HepG2 (cell line): ENCODE results near the gene DUS1L. TPM values are rescaled to one million over a fixed set of nuclear protein-coding genes. Genes with fewer than 3 reads are reported as not detected.

Experiments used
- ATF2 ChIP-seq: sonication (generic); formaldehyde crosslinking; IDR thresholded peaks from 2 replicates; pipeline ENCODE4 v1.4.0; 2020; ENCODE audit warnings: missing genetic modification reagents
- GRHL1 ChIP-seq: sonication (generic); formaldehyde crosslinking; conservative IDR thresholded peaks from 2 replicates; pipeline ENCODE4 v1.8.0; 2022; ENCODE audit warnings: missing genetic modification reagents
- HNF1A ChIP-seq, 2 experiments: sonication (generic) in 1 of 2; formaldehyde crosslinking in 1 of 2; IDR thresholded peaks; 2 replicates each; pipeline versions ENCODE4 v1.4.0 to v1.6.1; 2016 to 2020; ENCODE audit warnings: borderline replicate concordance in 1 of 2, low read depth in 1 of 2, mild to moderate bottlenecking in 1 of 2, missing genetic modification reagents in 1 of 2
- MIER3 ChIP-seq: IDR thresholded peaks from 2 replicates; pipeline ENCODE4 v1.6.1; 2016; ENCODE audit warnings: missing compliant biosample characterization, borderline replicate concordance
- PHB2 ChIP-seq: fragments of 450-650 bp; IDR thresholded peaks from 2 replicates; pipeline ENCODE4 v1.6.1; 2018; ENCODE audit not compliant: partially characterized antibody
- PITX1 ChIP-seq: sonication (generic); formaldehyde crosslinking; IDR thresholded peaks from 2 replicates; pipeline ENCODE4 v1.5.1; 2020; ENCODE audit warnings: mild to moderate bottlenecking, missing genetic modification reagents
- SOX5 ChIP-seq: IDR thresholded peaks from 2 replicates; pipeline ENCODE4 v1.6.1; 2016; ENCODE audit warnings: borderline replicate concordance
- ZNF281 ChIP-seq: sonication (generic); formaldehyde crosslinking; IDR thresholded peaks from 2 replicates; pipeline ENCODE4 v1.4.0; 2020; ENCODE audit warnings: missing genetic modification reagents, borderline replicate concordance
- ZNF687 ChIP-seq: sonication (generic); formaldehyde crosslinking; IDR thresholded peaks from 2 replicates; pipeline ENCODE4 v1.5.1; 2020; ENCODE audit warnings: mild to moderate bottlenecking, missing genetic modification reagents, moderate library complexity
- ZNF724P ChIP-seq: sonication (generic); formaldehyde crosslinking; IDR thresholded peaks from 2 replicates; pipeline ENCODE4 v1.8.0; 2022; ENCODE audit warnings: missing genetic modification reagents, borderline replicate concordance
- ZSCAN30 ChIP-seq: sonication (generic); formaldehyde crosslinking; IDR thresholded peaks from 2 replicates; pipeline ENCODE4 v1.5.0; 2020; ENCODE audit warnings: mild to moderate bottlenecking, missing genetic modification reagents
- polyA plus RNA-seq, 8 experiments: library from polyadenylated mRNA; depleted of rRNA in 3 of 8; stranded (reverse) in 7 of 8; unstranded in 1 of 8; fragments of >200 nt; fragmentation: Illumina TruSeq in 4 of 8; extraction: Trizol in 4 of 8; gene quantifications; 2 replicates each; pipeline versions ENCODE4 v1.2.1 to v1.2.3, GENCODE V29; 2011 to 2016; ENCODE audit warnings: low read depth in 4 of 8, missing spikeins in 1 of 8, mixed read lengths in 1 of 8; ENCODE audit not compliant: insufficient read depth in 1 of 8
- total RNA-seq, 5 experiments: library from RNA; depleted of rRNA; stranded (reverse); fragments of >200 nt; fragmentation: Illumina TruSeq; extraction: Trizol; gene quantifications; 2 replicates each; pipeline ENCODE4 v1.2.3, GENCODE V29; 2016; ENCODE audit warnings: low read depth in 1 of 5

The DUS1L gene
- total and polyA plus RNA-seq, 2 of the 13 experiments (the other 11 are each of a cell fraction or from before 2014, with no cell fraction given): 81.0 to 109 TPM

- TF ChIP-seq ZNF281 (CRISPR knock-in tag): peak; percentile 86
- no peak for TF ChIP-seq SOX5 (CRISPR knock-in tag)
- peak; percentile 49; the same call in 1 of the 2 replicates for TF ChIP-seq ATF2 (CRISPR knock-in tag)
- TF ChIP-seq PITX1 (CRISPR knock-in tag): peak; percentile 36; the same call in 1 of the 2 replicates
- TF ChIP-seq MIER3: no peak
- peak; percentile 74 for TF ChIP-seq ZNF687 (CRISPR knock-in tag)
- TF ChIP-seq PHB2: no peak
- TF ChIP-seq ZSCAN30 (CRISPR knock-in tag): 0 out of 2 replicates have a peak, but pooled peaks have one; percentile 80
- no peak for TF ChIP-seq HNF1A (IDR thresholded peaks at IDR 0.05; ENCODE audit: low read depth)
- peak; percentile 42; the same call in 1 of the 2 replicates for TF ChIP-seq HNF1A (CRISPR knock-in tag; IDR thresholded peaks at IDR 0.05; ENCODE audit: borderline replicate concordance)
- no peak; the same call in none of the 2 replicates for TF ChIP-seq ZNF724P
- no peak for TF ChIP-seq GRHL1 (CRISPR knock-in tag)
Measured at GRCh38 chr17:82097184-82097918, 31.7 kb upstream of the DUS1L start (continued).
